ENCODE data around the gene CLEC4D.
"Not testable (repeated sequence)": the region's sequence is repeated elsewhere in the genome, so short reads cannot be mapped to it uniquely, and the experiment has no call there.

The CLEC4D gene

DNA sequence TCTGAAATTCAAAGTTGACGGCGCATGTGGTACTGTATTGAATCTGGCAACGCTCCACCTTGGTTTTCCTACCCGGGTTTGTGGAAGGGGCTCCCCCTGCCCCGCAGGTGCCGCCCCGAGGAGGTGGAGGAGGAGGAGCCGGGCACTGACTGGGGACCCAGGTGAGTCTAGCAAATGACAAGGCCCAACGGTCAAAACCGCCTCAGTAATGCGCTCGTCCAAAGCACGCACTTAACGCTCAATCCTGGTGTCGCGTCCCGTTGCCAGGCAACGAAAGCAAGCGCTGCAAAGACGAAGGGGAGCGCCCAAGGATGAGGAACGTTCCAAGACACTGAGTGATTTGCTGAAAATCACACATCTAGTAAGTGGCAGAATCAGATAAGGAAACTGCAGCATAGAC is 51.4 kb downstream of the CLEC4D start (continued):
- TF ChIP-seq, protein P1, sequence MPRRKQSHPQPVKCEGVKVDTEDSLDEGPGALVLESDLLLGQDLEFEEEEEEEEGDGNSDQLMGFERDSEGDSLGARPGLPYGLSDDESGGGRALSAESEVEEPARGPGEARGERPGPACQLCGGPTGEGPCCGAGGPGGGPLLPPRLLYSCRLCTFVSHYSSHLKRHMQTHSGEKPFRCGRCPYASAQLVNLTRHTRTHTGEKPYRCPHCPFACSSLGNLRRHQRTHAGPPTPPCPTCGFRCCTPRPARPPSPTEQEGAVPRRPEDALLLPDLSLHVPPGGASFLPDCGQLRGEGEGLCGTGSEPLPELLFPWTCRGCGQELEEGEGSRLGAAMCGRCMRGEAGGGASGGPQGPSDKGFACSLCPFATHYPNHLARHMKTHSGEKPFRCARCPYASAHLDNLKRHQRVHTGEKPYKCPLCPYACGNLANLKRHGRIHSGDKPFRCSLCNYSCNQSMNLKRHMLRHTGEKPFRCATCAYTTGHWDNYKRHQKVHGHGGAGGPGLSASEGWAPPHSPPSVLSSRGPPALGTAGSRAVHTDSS (tag by site-specific recombination; IDR thresholded peaks at IDR 0.05) = no peak
- TF ChIP-seq ZNF529 (tag by site-specific recombination; IDR thresholded peaks at IDR 0.05; ENCODE audit: insufficient replicate concordance) (no peak), ZSCAN30 (tag by site-specific recombination; IDR thresholded peaks at IDR 0.05) (no peak), ZNF768 (tag by site-specific recombination; IDR thresholded peaks at IDR 0.05) (no peak), KLF7 (tag by site-specific recombination; IDR thresholded peaks at IDR 0.05; ENCODE audit: borderline replicate concordance) (no peak), ZNF677 (tag by site-specific recombination; IDR thresholded peaks at IDR 0.05) (no peak), EGR2 (tag by site-specific recombination; IDR thresholded peaks at IDR 0.05; ENCODE audit: low read depth) (no peak), ZNF433 (tag by site-specific recombination; IDR thresholded peaks at IDR 0.05; ENCODE audit: low read depth) (no peak), ZNF558 (tag by site-specific recombination; IDR thresholded peaks at IDR 0.05) (no peak)
- TF ChIP-seq, protein P2, sequence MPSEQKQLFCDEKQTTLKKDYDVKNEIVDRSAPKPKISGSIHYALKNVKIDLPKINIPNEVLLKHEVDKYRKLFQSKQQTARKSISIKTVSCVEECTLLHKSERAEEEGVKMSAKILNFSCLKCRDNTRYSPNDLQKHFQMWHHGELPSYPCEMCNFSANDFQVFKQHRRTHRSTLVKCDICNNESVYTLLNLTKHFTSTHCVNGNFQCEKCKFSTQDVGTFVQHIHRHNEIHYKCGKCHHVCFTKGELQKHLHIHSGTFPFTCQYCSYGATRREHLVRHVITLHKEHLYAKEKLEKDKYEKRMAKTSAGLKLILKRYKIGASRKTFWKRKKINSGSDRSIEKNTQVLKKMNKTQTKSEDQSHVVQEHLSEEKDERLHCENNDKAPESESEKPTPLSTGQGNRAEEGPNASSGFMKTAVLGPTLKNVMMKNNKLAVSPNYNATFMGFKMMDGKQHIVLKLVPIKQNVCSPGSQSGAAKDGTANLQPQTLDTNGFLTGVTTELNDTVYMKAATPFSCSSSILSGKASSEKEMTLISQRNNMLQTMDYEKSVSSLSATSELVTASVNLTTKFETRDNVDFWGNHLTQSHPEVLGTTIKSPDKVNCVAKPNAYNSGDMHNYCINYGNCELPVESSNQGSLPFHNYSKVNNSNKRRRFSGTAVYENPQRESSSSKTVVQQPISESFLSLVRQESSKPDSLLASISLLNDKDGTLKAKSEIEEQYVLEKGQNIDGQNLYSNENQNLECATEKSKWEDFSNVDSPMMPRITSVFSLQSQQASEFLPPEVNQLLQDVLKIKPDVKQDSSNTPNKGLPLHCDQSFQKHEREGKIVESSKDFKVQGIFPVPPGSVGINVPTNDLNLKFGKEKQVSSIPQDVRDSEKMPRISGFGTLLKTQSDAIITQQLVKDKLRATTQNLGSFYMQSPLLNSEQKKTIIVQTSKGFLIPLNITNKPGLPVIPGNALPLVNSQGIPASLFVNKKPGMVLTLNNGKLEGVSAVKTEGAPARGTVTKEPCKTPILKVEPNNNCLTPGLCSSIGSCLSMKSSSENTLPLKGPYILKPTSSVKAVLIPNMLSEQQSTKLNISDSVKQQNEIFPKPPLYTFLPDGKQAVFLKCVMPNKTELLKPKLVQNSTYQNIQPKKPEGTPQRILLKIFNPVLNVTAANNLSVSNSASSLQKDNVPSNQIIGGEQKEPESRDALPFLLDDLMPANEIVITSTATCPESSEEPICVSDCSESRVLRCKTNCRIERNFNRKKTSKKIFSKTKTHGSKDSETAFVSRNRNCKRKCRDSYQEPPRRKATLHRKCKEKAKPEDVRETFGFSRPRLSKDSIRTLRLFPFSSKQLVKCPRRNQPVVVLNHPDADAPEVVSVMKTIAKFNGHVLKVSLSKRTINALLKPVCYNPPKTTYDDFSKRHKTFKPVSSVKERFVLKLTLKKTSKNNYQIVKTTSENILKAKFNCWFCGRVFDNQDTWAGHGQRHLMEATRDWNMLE (tag by site-specific recombination; conservative IDR thresholded peaks at IDR 0.05; ENCODE audit: low read depth) = no peak
- TF ChIP-seq, protein P3, sequence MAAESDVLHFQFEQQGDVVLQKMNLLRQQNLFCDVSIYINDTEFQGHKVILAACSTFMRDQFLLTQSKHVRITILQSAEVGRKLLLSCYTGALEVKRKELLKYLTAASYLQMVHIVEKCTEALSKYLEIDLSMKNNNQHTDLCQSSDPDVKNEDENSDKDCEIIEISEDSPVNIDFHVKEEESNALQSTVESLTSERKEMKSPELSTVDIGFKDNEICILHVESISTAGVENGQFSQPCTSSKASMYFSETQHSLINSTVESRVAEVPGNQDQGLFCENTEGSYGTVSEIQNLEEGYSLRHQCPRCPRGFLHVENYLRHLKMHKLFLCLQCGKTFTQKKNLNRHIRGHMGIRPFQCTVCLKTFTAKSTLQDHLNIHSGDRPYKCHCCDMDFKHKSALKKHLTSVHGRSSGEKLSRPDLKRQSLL (tag by site-specific recombination; IDR thresholded peaks at IDR 0.05) = no peak
- TF ChIP-seq, protein P4, sequence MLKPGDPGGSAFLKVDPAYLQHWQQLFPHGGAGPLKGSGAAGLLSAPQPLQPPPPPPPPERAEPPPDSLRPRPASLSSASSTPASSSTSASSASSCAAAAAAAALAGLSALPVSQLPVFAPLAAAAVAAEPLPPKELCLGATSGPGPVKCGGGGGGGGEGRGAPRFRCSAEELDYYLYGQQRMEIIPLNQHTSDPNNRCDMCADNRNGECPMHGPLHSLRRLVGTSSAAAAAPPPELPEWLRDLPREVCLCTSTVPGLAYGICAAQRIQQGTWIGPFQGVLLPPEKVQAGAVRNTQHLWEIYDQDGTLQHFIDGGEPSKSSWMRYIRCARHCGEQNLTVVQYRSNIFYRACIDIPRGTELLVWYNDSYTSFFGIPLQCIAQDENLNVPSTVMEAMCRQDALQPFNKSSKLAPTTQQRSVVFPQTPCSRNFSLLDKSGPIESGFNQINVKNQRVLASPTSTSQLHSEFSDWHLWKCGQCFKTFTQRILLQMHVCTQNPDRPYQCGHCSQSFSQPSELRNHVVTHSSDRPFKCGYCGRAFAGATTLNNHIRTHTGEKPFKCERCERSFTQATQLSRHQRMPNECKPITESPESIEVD (tag by site-specific recombination; IDR thresholded peaks at IDR 0.05) = no peak

DNA sequence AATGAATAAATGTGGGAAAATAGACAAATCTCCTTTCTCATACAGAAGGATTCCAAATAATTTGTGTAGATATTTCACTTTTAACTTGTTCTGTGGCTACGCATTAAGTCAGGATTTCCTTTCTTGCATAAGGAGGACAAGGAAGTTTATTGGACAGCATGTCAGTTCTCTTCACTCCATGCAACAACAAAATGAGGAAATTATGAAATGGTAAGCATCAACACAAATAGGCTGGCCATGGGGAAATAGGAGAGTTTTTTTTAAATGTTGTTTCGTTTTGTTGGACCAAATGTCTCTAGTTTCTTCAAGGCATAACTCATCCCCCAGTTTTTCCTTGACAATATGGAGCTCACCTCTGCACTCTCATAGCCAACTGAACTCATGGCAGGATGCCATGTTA is 52.7 kb downstream of the CLEC4D start:
- POLR2A ChIA-PET; H3K4me1 ChIP-seq (ENCODE audit: control insufficient read depth, insufficient read depth, low read length); H3K4me3 ChIP-seq (ENCODE audit: low read depth, low read length); H3K27ac ChIP-seq (ENCODE audit: extremely low read depth, low read depth, low read length); H3K36me3 ChIP-seq (ENCODE audit: control insufficient read depth in 2 of 2, insufficient read depth in 1 of 2, low read length in 2 of 2); H3K9me3 ChIP-seq (ENCODE audit: control insufficient read depth, insufficient read depth, low read depth, low read length): not testable (repeated sequence)
- CTCF ChIA-PET = interaction anchor here (0.6 to 1.4 kb wide), 3 partner anchors 22 to 86 kb away, joined by 3 to 5 read pairs (median 4); no protein-coding TSS in a partner anchor

DNA sequence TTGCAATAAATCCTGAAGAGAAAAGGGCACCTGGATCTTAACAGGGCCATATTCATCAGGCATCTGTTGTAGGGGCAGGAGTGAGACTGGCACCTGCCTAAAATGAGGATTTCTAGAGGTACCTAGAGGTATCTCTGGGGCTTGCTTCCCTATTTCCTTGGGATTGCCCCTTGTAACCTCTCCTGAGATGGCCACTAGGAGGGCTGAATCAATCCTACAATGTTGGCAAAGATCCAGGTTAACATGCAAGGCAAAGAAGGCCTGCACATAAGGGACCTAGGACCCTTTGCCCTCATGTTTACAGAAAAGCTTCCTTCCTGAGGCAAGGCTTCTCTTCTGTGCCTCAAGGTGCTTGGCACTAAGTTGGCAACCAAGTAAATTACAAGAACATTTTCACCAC is 53.2 kb downstream of the CLEC4D start:
- CTCF ChIA-PET = interaction anchor here (0.6 to 1.4 kb wide), 3 partner anchors 23 to 87 kb away, joined by 3 to 5 read pairs (median 4); no protein-coding TSS in a partner anchor
- Histone ChIP-seq H3K36me3 (ENCODE audit: control insufficient read depth in 2 of 2, insufficient read depth in 1 of 2, low read length in 2 of 2) (no peaks in the 10 kb centered on the region), H3K4me3 (ENCODE audit: low read depth, low read length) (no peak overlapping the region), H3K9me3 (ENCODE audit: control insufficient read depth, insufficient read depth, low read depth, low read length) (no peaks in the 10 kb centered on the region), H3K27ac (ENCODE audit: extremely low read depth, low read depth, low read length) (no peak overlapping the region), H3K4me1 (ENCODE audit: control insufficient read depth, insufficient read depth, low read length) (no peaks in the 10 kb centered on the region)
- POLR2A ChIA-PET = no interaction called here
- no peak for TF ChIP-seq ZNF785 (tag by site-specific recombination; IDR thresholded peaks at IDR 0.05)
- TF ChIP-seq ZNF791 (tag by site-specific recombination; IDR thresholded peaks at IDR 0.05) = no peak
- TF ChIP-seq, protein P5, sequence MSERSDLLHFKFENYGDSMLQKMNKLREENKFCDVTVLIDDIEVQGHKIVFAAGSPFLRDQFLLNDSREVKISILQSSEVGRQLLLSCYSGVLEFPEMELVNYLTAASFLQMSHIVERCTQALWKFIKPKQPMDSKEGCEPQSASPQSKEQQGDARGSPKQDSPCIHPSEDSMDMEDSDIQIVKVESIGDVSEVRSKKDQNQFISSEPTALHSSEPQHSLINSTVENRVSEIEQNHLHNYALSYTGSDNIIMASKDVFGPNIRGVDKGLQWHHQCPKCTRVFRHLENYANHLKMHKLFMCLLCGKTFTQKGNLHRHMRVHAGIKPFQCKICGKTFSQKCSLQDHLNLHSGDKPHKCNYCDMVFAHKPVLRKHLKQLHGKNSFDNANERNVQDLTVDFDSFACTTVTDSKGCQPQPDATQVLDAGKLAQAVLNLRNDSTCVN (tag by site-specific recombination; optimal IDR thresholded peaks at IDR 0.05) = no peak
- no peak for TF ChIP-seq ZNF24 (tag by site-specific recombination; IDR thresholded peaks at IDR 0.05)
- TF ChIP-seq ZNF76 (tag by site-specific recombination; IDR thresholded peaks at IDR 0.05; ENCODE audit: borderline replicate concordance, low read depth) = no peak
- TF ChIP-seq GLI2 (tag by site-specific recombination; IDR thresholded peaks at IDR 0.05; ENCODE audit: borderline replicate concordance, low read depth) = no peak
- TF ChIP-seq, protein P6, sequence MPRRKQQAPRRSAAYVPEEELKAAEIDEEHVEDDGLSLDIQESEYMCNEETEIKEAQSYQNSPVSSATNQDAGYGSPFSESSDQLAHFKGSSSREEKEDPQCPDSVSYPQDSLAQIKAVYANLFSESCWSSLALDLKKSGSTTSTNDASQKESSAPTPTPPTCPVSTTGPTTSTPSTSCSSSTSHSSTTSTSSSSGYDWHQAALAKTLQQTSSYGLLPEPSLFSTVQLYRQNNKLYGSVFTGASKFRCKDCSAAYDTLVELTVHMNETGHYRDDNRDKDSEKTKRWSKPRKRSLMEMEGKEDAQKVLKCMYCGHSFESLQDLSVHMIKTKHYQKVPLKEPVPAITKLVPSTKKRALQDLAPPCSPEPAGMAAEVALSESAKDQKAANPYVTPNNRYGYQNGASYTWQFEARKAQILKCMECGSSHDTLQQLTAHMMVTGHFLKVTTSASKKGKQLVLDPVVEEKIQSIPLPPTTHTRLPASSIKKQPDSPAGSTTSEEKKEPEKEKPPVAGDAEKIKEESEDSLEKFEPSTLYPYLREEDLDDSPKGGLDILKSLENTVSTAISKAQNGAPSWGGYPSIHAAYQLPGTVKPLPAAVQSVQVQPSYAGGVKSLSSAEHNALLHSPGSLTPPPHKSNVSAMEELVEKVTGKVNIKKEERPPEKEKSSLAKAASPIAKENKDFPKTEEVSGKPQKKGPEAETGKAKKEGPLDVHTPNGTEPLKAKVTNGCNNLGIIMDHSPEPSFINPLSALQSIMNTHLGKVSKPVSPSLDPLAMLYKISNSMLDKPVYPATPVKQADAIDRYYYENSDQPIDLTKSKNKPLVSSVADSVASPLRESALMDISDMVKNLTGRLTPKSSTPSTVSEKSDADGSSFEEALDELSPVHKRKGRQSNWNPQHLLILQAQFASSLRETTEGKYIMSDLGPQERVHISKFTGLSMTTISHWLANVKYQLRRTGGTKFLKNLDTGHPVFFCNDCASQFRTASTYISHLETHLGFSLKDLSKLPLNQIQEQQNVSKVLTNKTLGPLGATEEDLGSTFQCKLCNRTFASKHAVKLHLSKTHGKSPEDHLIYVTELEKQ (tag by site-specific recombination; IDR thresholded peaks at IDR 0.05; ENCODE audit: borderline replicate concordance) = no peak

Measured in HEK293 (cell line).